ENCODE results near the gene TRIP13.

TRIP13 gene

DNA sequence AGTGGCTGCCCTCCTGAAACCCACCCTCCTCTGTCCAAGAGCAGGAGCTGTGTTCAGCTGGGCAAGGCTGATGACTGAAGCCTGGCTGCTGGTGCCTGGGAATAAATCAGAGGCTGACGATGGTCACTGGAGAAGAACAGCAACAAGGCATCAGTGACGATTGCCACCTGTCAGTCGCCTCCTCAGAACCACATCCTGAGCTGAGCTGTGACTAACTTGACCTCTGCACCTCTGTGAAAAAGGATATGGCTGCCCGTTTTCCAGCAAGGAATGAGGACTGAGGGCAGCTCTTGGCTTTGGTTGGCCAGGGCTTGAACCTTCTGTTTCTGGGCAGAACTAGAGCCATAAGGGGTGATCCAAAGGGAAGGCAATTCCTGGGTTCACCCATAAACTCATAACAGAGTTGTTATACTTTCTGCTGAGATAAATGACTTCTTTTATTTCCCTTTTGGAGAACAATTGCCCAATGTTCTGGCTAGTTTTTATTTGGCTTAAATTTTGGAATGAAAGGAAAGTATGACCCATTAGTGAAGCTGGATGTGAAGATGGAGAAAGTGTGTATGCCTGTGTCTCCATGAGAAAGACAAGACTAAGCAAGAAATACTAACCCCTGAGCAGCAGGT lies 40.1 kb downstream of the TRIP13 start:
- Histone ChIP-seq H3K4me1 (ENCODE audit: control insufficient read depth, insufficient read depth, low read length) (no peaks in the 10 kb centered on the region), H3K36me3 (ENCODE audit: control insufficient read depth in 2 of 2, insufficient read depth in 1 of 2, low read length in 2 of 2) (peaks cover 0 to 2% of the 10 kb centered on the region in 2 experiments; a peak in 1 of 3 replicates), H3K4me3 (ENCODE audit: low read depth, low read length) (no peak overlapping the region), H3K27ac (ENCODE audit: extremely low read depth, low read depth, low read length) (no peak overlapping the region), H3K9me3 (ENCODE audit: control insufficient read depth, insufficient read depth, low read depth, low read length) (no peaks in the 10 kb centered on the region; the same call in 1 of the 2 replicates)
- no peak for TF ChIP-seq ZNF146 (tag by site-specific recombination; IDR thresholded peaks at IDR 0.05)
- no peak for TF ChIP-seq ZNF391 (tag by site-specific recombination; IDR thresholded peaks at IDR 0.05; ENCODE audit: borderline replicate concordance, low read depth)
- TF ChIP-seq ZNF677 (tag by site-specific recombination; IDR thresholded peaks at IDR 0.05) = no peak
- TF ChIP-seq ZFP69B (tag by site-specific recombination; IDR thresholded peaks at IDR 0.05) = no peak
- no peak for TF ChIP-seq GLI4 (tag by site-specific recombination; IDR thresholded peaks at IDR 0.05)
- TF ChIP-seq, protein P1, sequence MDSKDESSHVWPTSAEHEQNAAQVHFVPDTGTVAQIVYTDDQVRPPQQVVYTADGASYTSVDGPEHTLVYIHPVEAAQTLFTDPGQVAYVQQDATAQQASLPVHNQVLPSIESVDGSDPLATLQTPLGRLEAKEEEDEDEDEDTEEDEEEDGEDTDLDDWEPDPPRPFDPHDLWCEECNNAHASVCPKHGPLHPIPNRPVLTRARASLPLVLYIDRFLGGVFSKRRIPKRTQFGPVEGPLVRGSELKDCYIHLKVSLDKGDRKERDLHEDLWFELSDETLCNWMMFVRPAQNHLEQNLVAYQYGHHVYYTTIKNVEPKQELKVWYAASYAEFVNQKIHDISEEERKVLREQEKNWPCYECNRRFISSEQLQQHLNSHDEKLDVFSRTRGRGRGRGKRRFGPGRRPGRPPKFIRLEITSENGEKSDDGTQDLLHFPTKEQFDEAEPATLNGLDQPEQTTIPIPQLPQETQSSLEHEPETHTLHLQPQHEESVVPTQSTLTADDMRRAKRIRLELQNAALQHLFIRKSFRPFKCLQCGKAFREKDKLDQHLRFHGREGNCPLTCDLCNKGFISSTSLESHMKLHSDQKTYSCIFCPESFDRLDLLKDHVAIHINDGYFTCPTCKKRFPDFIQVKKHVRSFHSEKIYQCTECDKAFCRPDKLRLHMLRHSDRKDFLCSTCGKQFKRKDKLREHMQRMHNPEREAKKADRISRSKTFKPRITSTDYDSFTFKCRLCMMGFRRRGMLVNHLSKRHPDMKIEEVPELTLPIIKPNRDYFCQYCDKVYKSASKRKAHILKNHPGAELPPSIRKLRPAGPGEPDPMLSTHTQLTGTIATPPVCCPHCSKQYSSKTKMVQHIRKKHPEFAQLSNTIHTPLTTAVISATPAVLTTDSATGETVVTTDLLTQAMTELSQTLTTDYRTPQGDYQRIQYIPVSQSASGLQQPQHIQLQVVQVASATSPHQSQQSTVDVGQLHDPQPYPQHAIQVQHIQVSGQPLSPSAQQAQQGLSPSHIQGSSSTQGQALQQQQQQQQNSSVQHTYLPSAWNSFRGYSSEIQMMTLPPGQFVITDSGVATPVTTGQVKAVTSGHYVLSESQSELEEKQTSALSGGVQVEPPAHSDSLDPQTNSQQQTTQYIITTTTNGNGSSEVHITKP (tag by site-specific recombination; IDR thresholded peaks at IDR 0.05) = no peak
- TF ChIP-seq ZNF350 (tag by site-specific recombination; IDR thresholded peaks at IDR 0.05) = no peak
- TF ChIP-seq, protein P2, sequence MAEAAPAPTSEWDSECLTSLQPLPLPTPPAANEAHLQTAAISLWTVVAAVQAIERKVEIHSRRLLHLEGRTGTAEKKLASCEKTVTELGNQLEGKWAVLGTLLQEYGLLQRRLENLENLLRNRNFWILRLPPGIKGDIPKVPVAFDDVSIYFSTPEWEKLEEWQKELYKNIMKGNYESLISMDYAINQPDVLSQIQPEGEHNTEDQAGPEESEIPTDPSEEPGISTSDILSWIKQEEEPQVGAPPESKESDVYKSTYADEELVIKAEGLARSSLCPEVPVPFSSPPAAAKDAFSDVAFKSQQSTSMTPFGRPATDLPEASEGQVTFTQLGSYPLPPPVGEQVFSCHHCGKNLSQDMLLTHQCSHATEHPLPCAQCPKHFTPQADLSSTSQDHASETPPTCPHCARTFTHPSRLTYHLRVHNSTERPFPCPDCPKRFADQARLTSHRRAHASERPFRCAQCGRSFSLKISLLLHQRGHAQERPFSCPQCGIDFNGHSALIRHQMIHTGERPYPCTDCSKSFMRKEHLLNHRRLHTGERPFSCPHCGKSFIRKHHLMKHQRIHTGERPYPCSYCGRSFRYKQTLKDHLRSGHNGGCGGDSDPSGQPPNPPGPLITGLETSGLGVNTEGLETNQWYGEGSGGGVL (tag by site-specific recombination; IDR thresholded peaks at IDR 0.05) = no peak
- TF ChIP-seq, protein P3, sequence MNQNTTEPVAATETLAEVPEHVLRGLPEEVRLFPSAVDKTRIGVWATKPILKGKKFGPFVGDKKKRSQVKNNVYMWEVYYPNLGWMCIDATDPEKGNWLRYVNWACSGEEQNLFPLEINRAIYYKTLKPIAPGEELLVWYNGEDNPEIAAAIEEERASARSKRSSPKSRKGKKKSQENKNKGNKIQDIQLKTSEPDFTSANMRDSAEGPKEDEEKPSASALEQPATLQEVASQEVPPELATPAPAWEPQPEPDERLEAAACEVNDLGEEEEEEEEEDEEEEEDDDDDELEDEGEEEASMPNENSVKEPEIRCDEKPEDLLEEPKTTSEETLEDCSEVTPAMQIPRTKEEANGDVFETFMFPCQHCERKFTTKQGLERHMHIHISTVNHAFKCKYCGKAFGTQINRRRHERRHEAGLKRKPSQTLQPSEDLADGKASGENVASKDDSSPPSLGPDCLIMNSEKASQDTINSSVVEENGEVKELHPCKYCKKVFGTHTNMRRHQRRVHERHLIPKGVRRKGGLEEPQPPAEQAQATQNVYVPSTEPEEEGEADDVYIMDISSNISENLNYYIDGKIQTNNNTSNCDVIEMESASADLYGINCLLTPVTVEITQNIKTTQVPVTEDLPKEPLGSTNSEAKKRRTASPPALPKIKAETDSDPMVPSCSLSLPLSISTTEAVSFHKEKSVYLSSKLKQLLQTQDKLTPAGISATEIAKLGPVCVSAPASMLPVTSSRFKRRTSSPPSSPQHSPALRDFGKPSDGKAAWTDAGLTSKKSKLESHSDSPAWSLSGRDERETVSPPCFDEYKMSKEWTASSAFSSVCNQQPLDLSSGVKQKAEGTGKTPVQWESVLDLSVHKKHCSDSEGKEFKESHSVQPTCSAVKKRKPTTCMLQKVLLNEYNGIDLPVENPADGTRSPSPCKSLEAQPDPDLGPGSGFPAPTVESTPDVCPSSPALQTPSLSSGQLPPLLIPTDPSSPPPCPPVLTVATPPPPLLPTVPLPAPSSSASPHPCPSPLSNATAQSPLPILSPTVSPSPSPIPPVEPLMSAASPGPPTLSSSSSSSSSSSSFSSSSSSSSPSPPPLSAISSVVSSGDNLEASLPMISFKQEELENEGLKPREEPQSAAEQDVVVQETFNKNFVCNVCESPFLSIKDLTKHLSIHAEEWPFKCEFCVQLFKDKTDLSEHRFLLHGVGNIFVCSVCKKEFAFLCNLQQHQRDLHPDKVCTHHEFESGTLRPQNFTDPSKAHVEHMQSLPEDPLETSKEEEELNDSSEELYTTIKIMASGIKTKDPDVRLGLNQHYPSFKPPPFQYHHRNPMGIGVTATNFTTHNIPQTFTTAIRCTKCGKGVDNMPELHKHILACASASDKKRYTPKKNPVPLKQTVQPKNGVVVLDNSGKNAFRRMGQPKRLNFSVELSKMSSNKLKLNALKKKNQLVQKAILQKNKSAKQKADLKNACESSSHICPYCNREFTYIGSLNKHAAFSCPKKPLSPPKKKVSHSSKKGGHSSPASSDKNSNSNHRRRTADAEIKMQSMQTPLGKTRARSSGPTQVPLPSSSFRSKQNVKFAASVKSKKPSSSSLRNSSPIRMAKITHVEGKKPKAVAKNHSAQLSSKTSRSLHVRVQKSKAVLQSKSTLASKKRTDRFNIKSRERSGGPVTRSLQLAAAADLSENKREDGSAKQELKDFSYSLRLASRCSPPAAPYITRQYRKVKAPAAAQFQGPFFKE (tag by site-specific recombination; IDR thresholded peaks at IDR 0.05; ENCODE audit: borderline replicate concordance) = no peak
- TF ChIP-seq ZNF530 (tag by site-specific recombination; IDR thresholded peaks at IDR 0.05; ENCODE audit: low read depth) = no peak
- TF ChIP-seq ZSCAN30 (tag by site-specific recombination; IDR thresholded peaks at IDR 0.05) = no peak
- TF ChIP-seq ZNF133 (tag by site-specific recombination; IDR thresholded peaks at IDR 0.05) = no peak
- no peak for TF ChIP-seq YY2 (tag by site-specific recombination; IDR thresholded peaks at IDR 0.05)
- ChIA-PET CTCF (interaction anchor here (0.7 to 4.6 kb wide), 6 partner anchors 9 to 235 kb away, joined by 3 to 38 read pairs (median 6); no protein-coding TSS in a partner anchor), POLR2A (no interaction called here)

Data from HEK293 (cell line).